GM11168 (cell line): ENCODE data around the gene MAPK7.

Experiments
- in situ Hi-C: fragments of 300-500 bp; cut with MboI; formaldehyde crosslinking; loops from one replicate; pipeline ENCODE4 v1.12.0; 2022; ENCODE audit warnings: low sequenced_read_pairs; ENCODE audit not compliant: unreplicated experiment

MAPK7 gene

GRCh38 chr17:19372439-19372838 lies 5.9 kb upstream of the MAPK7 start:
- in situ Hi-C loops: loop anchor here (25.0 kb wide), 1 partner anchor 390 kb away; no protein-coding TSS in a partner anchor

GRCh38 chr17:19372866-19373504 lies 5.3 kb upstream of the MAPK7 start:
- in situ Hi-C loops: loop anchor here (25.0 kb wide), 1 partner anchor 389 kb away; no protein-coding TSS in a partner anchor

- in situ Hi-C loops: loop anchor here (25.0 kb wide), 1 partner anchor 388 kb away; no protein-coding TSS in a partner anchor
These were observed 4.2 kb upstream of the MAPK7 start for GRCh38 chr17:19374136-19374535.

- in situ Hi-C loops: no loop called here
These were observed 2.6 kb upstream of the MAPK7 start for GRCh38 chr17:19375732-19376131.

GRCh38 chr17:19376811-19377210 lies 1.5 kb upstream of the MAPK7 start:
- in situ Hi-C loops: no loop called here

- in situ Hi-C loops: no loop called here
These were observed 489 bp upstream of the MAPK7 start for GRCh38 chr17:19377602-19378415.

GRCh38 chr17:19379361-19380065 lies 1.2 kb downstream of the MAPK7 start:
- in situ Hi-C loops: no loop called here

GRCh38 chr17:19380481-19381301 lies 2.4 kb downstream of the MAPK7 start:
- in situ Hi-C loops: no loop called here

- in situ Hi-C loops: no loop called here
These were observed 3.1 kb downstream of the MAPK7 start for GRCh38 chr17:19381361-19381740.

- in situ Hi-C loops: no loop called here
These were observed 3.6 kb downstream of the MAPK7 start for GRCh38 chr17:19381741-19382444.

GRCh38 chr17:19382531-19383444 lies 4.5 kb downstream of the MAPK7 start:
- in situ Hi-C loops: no loop called here

- in situ Hi-C loops: no loop called here
These were observed 5.6 kb downstream of the MAPK7 start for GRCh38 chr17:19383681-19384470.

GRCh38 chr17:19384723-19385391 lies 6.6 kb downstream of the MAPK7 start:
- in situ Hi-C loops: no loop called here

- in situ Hi-C loops: no loop called here
These were observed 7.3 kb downstream of the MAPK7 start for GRCh38 chr17:19385521-19385983.

GRCh38 chr17:19386051-19386929 lies 8.0 kb downstream of the MAPK7 start:
- in situ Hi-C loops: no loop called here
